WTC11 (cell line): ENCODE results near the gene DAB1.

Experiments used
- CBFB ChIP-seq: sonication (generic); formaldehyde crosslinking; IDR thresholded peaks from 2 replicates; pipeline ENCODE4 v1.8.1; 2022; ENCODE audit warnings: mild to moderate bottlenecking, low read depth, missing genetic modification reagents
- CTCF ChIP-seq: fragments of 200-600 bp; IDR thresholded peaks from 2 replicates; pipeline ENCODE4 v1.8.0; 2022; ENCODE audit warnings: antibody characterized with exemption
- E2F5 ChIP-seq: sonication (generic); formaldehyde crosslinking; IDR thresholded peaks from 2 replicates; pipeline ENCODE4 v1.8.1; 2022; ENCODE audit warnings: mild to moderate bottlenecking, moderate library complexity, missing genetic modification reagents
- HMGXB4 ChIP-seq: sonication (generic); formaldehyde crosslinking; IDR thresholded peaks from 2 replicates; pipeline ENCODE4 v1.8.1; 2023; ENCODE audit warnings: mild to moderate bottlenecking, moderate library complexity, missing genetic modification reagents
- NFE2L1 ChIP-seq: sonication (generic); formaldehyde crosslinking; IDR thresholded peaks from 2 replicates; pipeline ENCODE4 v1.8.1; 2023; ENCODE audit warnings: missing genetic modification reagents
- TF ChIP-seq, protein P1 (sequence below): sonication (generic); formaldehyde crosslinking; IDR thresholded peaks from 2 replicates; pipeline ENCODE4 v1.8.1; 2022; ENCODE audit warnings: low read depth, missing genetic modification reagents, borderline replicate concordance

DNA sequence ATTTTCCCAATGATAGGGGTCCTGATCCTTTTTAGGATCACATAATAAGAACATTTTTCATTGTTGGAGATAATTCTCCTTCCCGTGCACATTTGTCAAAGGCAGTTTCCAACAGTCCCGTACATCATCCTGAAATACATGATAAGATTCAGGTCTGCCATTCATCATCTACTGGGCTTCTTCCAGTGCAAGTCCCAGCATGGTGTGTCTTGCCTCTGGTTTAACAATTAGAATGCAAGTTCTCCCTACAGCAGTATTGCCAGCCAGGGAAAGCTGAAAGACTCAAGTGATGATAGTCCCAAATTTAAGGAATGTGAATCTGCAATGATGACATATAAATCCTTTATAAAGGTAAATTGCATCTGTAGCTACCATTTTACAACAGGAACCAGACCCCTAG lies 146.2 kb downstream of the DAB1 start:
- TF ChIP-seq CBFB (CRISPR knock-in tag) (no peak), NFE2L1 (no peak), E2F5 (CRISPR knock-in tag) (no peak), CTCF (no peak), HMGXB4 (CRISPR knock-in tag) (no peak)
- TF ChIP-seq, protein P1, sequence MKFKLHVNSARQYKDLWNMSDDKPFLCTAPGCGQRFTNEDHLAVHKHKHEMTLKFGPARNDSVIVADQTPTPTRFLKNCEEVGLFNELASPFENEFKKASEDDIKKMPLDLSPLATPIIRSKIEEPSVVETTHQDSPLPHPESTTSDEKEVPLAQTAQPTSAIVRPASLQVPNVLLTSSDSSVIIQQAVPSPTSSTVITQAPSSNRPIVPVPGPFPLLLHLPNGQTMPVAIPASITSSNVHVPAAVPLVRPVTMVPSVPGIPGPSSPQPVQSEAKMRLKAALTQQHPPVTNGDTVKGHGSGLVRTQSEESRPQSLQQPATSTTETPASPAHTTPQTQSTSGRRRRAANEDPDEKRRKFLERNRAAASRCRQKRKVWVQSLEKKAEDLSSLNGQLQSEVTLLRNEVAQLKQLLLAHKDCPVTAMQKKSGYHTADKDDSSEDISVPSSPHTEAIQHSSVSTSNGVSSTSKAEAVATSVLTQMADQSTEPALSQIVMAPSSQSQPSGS (CRISPR knock-in tag), result no peak
